ENCODE data around the gene SLC7A4. TPM values are rescaled to one million over a fixed set of nuclear protein-coding genes. Genes with fewer than 3 reads are reported as not detected.
A peak's percentile ranks its signal among the peaks of the same experiment; 100 is the strongest.
"Not testable (repeated sequence)": the region's sequence is repeated elsewhere in the genome, so short reads cannot be mapped to it uniquely, and the experiment has no call there.

The SLC7A4 gene
- total RNA-seq, 1 donor from 2014 or later = 1.1 TPM

DNA sequence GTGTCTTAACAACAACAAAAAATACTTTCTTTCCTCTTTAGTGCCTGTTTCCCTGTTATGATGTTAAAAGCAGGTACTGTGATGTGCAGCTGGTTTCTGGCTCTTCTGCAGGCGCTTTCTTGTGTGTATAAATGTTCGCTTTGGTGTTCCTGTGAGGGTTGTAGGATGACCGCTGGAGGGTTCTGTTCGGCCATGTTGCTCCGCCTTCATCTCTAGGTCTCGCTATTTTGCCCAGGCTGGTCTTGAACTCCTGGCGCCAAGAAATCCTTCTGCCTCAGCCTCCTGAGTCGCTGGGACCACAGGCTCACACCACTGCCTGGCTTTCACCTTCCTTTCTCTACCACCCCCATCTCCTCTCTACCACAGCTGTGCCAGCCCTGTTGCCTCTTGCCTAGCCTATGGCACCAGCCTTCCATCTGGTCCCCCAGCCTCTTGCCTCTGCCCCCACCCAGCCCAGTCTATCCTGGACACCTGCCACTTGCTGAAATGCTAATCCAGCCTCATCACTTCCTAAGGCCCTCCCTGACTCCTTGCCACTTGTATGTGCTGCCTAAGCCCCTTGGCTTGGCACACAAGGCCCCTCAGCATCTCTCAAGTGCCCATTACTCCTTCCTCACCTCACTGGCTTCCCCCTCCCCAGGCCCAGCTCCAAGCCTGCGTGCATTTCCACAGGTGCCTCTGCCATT lies 18.9 kb upstream of the SLC7A4 start:
- TF ChIP-seq, protein P1, sequence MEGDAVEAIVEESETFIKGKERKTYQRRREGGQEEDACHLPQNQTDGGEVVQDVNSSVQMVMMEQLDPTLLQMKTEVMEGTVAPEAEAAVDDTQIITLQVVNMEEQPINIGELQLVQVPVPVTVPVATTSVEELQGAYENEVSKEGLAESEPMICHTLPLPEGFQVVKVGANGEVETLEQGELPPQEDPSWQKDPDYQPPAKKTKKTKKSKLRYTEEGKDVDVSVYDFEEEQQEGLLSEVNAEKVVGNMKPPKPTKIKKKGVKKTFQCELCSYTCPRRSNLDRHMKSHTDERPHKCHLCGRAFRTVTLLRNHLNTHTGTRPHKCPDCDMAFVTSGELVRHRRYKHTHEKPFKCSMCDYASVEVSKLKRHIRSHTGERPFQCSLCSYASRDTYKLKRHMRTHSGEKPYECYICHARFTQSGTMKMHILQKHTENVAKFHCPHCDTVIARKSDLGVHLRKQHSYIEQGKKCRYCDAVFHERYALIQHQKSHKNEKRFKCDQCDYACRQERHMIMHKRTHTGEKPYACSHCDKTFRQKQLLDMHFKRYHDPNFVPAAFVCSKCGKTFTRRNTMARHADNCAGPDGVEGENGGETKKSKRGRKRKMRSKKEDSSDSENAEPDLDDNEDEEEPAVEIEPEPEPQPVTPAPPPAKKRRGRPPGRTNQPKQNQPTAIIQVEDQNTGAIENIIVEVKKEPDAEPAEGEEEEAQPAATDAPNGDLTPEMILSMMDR (IDR thresholded peaks at IDR 0.05; ENCODE audit: unreplicated experiment) = no peak
- Mint-ChIP-seq H3K4me1 (ENCODE audit: low read depth) (no peaks in the 10 kb centered on the region), H3K27ac (no peak overlapping the region), H3K27me3 (peaks cover 21% of the 10 kb centered on the region), H3K9me3 (ENCODE audit: low read depth) (no peaks in the 10 kb centered on the region), H3K4me3 (ENCODE audit: low read depth) (no peak overlapping the region), H3K36me3 (ENCODE audit: insufficient read depth) (no peaks in the 10 kb centered on the region)
- no peak for DNase-seq (ENCODE audit: low spot score, unreplicated experiment)

DNA sequence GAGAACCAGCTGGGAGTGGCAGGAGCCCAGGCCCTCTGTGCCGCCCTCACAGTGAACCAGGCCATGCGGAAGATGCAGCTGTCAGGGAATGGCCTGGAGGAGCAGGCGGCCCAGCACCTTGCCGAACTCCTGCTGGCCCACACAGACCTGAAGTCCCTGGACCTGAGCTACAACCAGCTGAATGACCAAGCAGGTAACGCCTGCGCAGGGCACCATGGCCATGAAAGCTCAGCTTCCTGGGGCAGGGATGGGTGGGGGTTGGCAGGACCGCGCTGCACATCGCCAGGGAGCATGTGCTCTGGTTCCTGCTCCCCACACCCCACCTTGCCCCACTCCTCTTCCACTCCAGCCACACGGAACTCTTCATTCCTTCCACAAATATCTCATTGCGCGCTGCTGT lies 16.6 kb upstream of the SLC7A4 start:
- H3K27ac Mint-ChIP-seq; H3K36me3 Mint-ChIP-seq (ENCODE audit: insufficient read depth); H3K4me1 Mint-ChIP-seq (ENCODE audit: low read depth); DNase-seq (ENCODE audit: low spot score, unreplicated experiment); H3K4me3 Mint-ChIP-seq (ENCODE audit: low read depth); H3K9me3 Mint-ChIP-seq (ENCODE audit: low read depth): not testable (repeated sequence)
- peaks cover 13% of the 10 kb centered on the region for H3K27me3 Mint-ChIP-seq

DNA sequence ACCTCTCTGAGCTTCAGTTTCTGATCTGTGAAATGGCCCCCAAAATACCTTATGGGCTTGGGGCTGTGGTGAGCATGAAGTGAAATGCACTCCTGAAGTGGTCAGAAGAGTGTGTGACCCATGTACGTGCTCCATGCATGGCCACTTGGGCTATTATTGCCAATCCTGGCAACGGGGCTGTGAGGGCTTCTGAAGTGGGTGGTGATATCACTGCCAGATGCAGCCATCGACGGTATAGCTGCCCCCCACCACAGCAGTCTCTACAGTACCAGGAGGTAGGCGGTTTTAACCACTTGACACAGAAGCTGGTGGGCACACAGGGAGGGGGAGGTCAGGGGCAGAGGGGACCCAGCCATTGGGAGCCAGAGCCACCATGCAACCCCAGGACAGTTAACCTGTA lies 16.1 kb upstream of the SLC7A4 start:
- H3K9me3 Mint-ChIP-seq (ENCODE audit: low read depth); DNase-seq (ENCODE audit: low spot score, unreplicated experiment); H3K4me3 Mint-ChIP-seq (ENCODE audit: low read depth); H3K36me3 Mint-ChIP-seq (ENCODE audit: insufficient read depth); H3K4me1 Mint-ChIP-seq (ENCODE audit: low read depth); H3K27ac Mint-ChIP-seq: not testable (repeated sequence)
- peaks cover 18% of the 10 kb centered on the region for H3K27me3 Mint-ChIP-seq

DNA sequence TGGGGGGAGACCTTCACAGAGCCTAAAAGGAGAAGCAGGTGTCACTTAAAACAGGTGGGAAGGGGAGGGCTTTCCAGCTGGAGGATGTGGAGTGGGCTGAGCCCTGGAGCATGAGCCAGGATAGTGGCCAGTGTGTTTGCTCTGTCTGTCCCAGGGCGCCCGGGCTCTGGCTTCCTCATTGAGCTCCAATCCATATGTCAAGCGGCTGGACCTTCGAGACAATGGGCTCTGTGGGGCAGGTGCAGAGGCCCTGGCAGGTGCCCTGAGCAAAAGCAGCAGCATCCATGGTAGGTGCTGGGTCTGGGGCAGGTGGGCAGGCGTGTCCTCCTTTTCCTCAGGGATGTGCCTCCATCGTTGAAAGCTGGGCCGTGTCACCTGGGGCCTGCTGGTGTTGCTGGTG lies 15.4 kb upstream of the SLC7A4 start:
- DNase-seq (ENCODE audit: low spot score, unreplicated experiment) = no peak
- no peak overlapping the region for H3K27ac Mint-ChIP-seq
- peaks cover 9% of the 10 kb centered on the region for H3K4me1 Mint-ChIP-seq (ENCODE audit: low read depth)
- no peaks in the 10 kb centered on the region for H3K9me3 Mint-ChIP-seq (ENCODE audit: low read depth)
- no peak overlapping the region for H3K4me3 Mint-ChIP-seq (ENCODE audit: low read depth)
- H3K36me3 Mint-ChIP-seq (ENCODE audit: insufficient read depth) = no peaks in the 10 kb centered on the region
- H3K27me3 Mint-ChIP-seq = peaks cover 22% of the 10 kb centered on the region
- TF ChIP-seq, protein P1 (IDR thresholded peaks at IDR 0.05; ENCODE audit: unreplicated experiment) = no peak

DNA sequence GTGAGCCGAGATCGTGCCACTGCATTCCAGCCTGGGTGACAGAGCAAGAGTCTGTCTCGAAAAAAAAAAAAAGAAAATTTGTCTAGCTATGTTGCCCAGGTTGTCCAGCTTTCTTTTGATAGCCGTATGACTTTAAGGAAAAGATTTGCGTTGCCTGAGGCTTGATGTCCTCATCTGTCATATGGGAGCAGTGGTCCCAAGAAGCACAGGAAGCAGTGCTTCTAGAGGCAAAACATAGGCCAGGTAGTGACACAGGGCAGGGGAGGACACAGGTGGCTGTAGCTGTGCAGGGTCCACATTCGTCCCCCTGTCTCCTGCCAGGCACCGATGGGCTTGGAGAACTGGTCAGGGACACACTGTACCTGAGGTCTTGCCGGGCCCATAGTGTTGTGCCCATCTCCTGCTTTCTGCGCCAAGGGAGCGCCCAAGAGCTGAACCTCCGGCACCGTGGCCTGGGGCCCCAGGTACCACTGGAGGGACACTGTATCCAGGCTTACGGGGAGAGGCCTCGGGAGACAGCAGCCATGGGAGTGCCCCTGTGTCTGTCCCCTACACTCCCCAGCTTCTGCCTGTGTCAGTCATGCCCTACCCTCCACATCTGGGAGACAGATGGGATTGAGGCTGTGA lies 14.8 kb upstream of the SLC7A4 start:
- Mint-ChIP-seq H3K4me3 (ENCODE audit: low read depth) (no peak overlapping the region), H3K27me3 (peaks cover 22% of the 10 kb centered on the region), H3K9me3 (ENCODE audit: low read depth) (no peaks in the 10 kb centered on the region), H3K27ac (no peak overlapping the region), H3K4me1 (ENCODE audit: low read depth) (peaks cover 9% of the 10 kb centered on the region), H3K36me3 (ENCODE audit: insufficient read depth) (no peaks in the 10 kb centered on the region)
- no peak for DNase-seq (ENCODE audit: low spot score, unreplicated experiment)
- TF ChIP-seq, protein P1 (IDR thresholded peaks at IDR 0.05; ENCODE audit: unreplicated experiment) = no peak

DNA sequence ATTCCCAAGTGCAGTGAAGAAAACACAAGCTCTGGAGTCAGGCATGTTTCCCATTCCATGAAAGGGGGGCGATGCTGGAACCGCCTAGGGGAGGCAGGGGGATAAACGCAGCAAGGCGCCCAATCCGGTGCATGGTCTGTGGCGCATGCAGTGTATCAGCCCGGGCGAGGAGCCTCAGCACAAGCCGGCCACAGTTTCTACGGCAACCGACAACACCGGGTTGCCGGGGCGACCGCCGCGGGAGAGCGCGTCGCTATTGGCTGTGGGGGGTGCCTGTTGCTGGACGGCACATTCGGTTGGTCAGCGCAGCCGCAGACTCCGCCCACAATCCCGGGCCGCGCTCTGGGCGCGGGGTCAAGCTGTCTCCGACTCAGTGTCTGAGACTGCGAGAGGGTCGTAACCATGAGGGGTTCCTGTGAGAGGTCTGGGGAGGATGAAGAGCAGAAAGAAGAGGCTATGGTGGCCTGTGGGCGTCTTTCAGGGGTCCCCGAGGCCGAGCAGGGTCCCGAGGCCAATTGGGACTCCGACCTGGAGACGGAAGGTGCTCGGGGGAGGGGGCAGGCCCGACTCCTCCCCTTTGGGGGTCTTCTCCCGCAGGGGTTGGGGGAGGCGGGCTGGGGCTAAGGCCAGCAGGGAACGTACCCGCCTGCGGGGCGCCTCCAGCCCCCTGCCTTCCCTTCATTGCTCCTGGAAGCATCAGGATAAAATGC lies 13.4 kb upstream of the SLC7A4 start, which contains the start of gene LRRC74B:
TSS of gene LRRC74B (plus strand) at position 362 of the 710 bp plus-strand sequence. CDS start at position 403, 41 bp downstream.
- H3K9me3 Mint-ChIP-seq (ENCODE audit: low read depth) = no peaks in the 10 kb centered on the region
- H3K27ac Mint-ChIP-seq = peak within 1 kb of the TSS; percentile 91
- TF ChIP-seq, protein P1 (IDR thresholded peaks at IDR 0.05; ENCODE audit: unreplicated experiment) = no peak

More for the DNA sequence above, 13.4 kb upstream of the SLC7A4 start, which contains the start of gene LRRC74B:
- DNase-seq (ENCODE audit: low spot score, unreplicated experiment) = peak; percentile 88
- H3K36me3 Mint-ChIP-seq (ENCODE audit: insufficient read depth) = no peaks in the 10 kb centered on the region
- peaks cover 9% of the 10 kb centered on the region for H3K4me1 Mint-ChIP-seq (ENCODE audit: low read depth)
- peaks cover 17% of the 10 kb centered on the region for H3K27me3 Mint-ChIP-seq
- peak within 1 kb of the TSS; percentile 87 for H3K4me3 Mint-ChIP-seq (ENCODE audit: low read depth)
